Osteoblast (primary cell): ENCODE data around the gene SLC12A1. TPM values are rescaled to one million over a fixed set of nuclear protein-coding genes. Genes with fewer than 3 reads are reported as not detected.

Experiments used
- DNase-seq: peaks from one replicate; pipeline ENCODE4 v3.0.0; 2011; ENCODE audit warnings: low spot score, mixed read lengths; ENCODE audit not compliant: insufficient read length; ENCODE audit errors: missing footprints
- H2AFZ ChIP-seq: 2 replicates; pipeline ENCODE4 v1.6.0; 2011; ENCODE audit warnings: mild to moderate bottlenecking, low read length
- H3K27ac ChIP-seq: 2 replicates; pipeline ENCODE4 v1.5.1; 2011; ENCODE audit warnings: mild to moderate bottlenecking, low read depth, low read length, moderate library complexity
- H3K27me3 ChIP-seq: 2 replicates; pipeline ENCODE4 v1.6.0; 2012; ENCODE audit warnings: mild to moderate bottlenecking, control low read depth, inconsistent platforms, low read length, moderate library complexity; ENCODE audit not compliant: insufficient read depth
- H3K36me3 ChIP-seq: 2 replicates; pipeline ENCODE4 v1.5.1; 2011; ENCODE audit warnings: mild to moderate bottlenecking, low read length, control low read depth, moderate library complexity; ENCODE audit not compliant: insufficient read depth
- H3K4me1 ChIP-seq: 2 replicates; pipeline ENCODE4 v1.5.1; 2011; ENCODE audit warnings: mild to moderate bottlenecking, low read length, control low read depth, moderate library complexity; ENCODE audit not compliant: insufficient read depth
- H3K4me2 ChIP-seq: 2 replicates; pipeline ENCODE4 v1.6.0; 2011; ENCODE audit warnings: mild to moderate bottlenecking, low read length; ENCODE audit not compliant: insufficient read depth
- H3K4me3 ChIP-seq: fragments of 200-600 bp; sonication (generic); 3 replicates; pipeline ENCODE4 v1.5.1; 2012; ENCODE audit warnings: mild to moderate bottlenecking, low read length, inconsistent platforms; ENCODE audit not compliant: insufficient read depth
- H3K79me2 ChIP-seq: 2 replicates; pipeline ENCODE4 v1.6.0; 2012; ENCODE audit warnings: mild to moderate bottlenecking, low read length, control low read depth, inconsistent platforms; ENCODE audit not compliant: insufficient read depth
- H3K9me3 ChIP-seq: 2 replicates; pipeline ENCODE4 v1.5.1; 2011; ENCODE audit warnings: low read depth, low read length, control low read depth
- H4K20me1 ChIP-seq: 2 replicates; pipeline ENCODE4 v1.6.0; 2012; ENCODE audit warnings: mild to moderate bottlenecking, low read length, control low read depth; ENCODE audit not compliant: insufficient read depth
- CTCF ChIP-seq: IDR thresholded peaks from 2 replicates; pipeline ENCODE4 v1.5.1; 2011; ENCODE audit warnings: mild to moderate bottlenecking, low read depth, low read length, moderate library complexity; ENCODE audit errors: extremely low read depth
- total RNA-seq: library from RNA; depleted of rRNA; stranded (reverse); fragments of >200 nt; gene quantifications from 2 replicates; pipeline ENCODE4 v1.2.3, GENCODE V29; 2012

SLC12A1 gene
- total RNA-seq, 1 donor = not detected

- no peaks in the 10 kb centered on the region for H3K79me2 ChIP-seq
- no peaks in the 10 kb centered on the region for H3K27me3 ChIP-seq
- no peak for TF ChIP-seq CTCF
Measured at GRCh38 chr15:48244921-48245320, 38.8 kb downstream of the SLC12A1 start.

DNA sequence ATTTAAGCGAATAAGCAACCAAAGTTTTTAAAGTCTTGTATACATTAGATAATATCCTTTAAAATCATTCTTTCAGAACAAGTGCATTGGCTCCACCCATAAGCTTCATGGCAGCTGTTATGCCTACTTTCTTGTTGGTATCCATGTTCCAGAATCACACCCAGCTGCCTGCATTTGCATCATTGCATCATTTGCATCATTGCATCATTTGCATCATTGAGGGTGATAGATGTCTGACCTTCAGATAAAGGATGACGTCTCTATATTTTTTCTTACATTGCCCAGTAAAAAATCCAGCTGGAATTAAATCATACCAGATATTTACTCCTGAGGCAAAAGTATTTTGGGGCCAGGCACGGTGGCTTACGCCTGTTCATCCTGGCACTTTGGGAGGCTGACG lies 42.3 kb downstream of the SLC12A1 start:
- Histone ChIP-seq H3K4me1 (no peaks in the 10 kb centered on the region), H3K9me3 (no peaks in the 10 kb centered on the region), H2AFZ (no peak overlapping the region), H3K4me2 (no peak overlapping the region), H3K27ac (no peak overlapping the region), H3K79me2 (no peaks in the 10 kb centered on the region), H3K4me3 (no peak overlapping the region), H3K27me3 (no peaks in the 10 kb centered on the region), H4K20me1 (no peaks in the 10 kb centered on the region), H3K36me3 (no peaks in the 10 kb centered on the region)
- DNase-seq = no peak
- no peak for TF ChIP-seq CTCF

More at GRCh38 chr15:48244921-48245320, 38.8 kb downstream of the SLC12A1 start:
- no peaks in the 10 kb centered on the region for H3K4me1 ChIP-seq
- no peak overlapping the region for H2AFZ ChIP-seq
- no peak overlapping the region for H3K4me2 ChIP-seq
- H4K20me1 ChIP-seq = no peaks in the 10 kb centered on the region
- no peak overlapping the region for H3K4me3 ChIP-seq
- no peak for DNase-seq
- H3K27ac ChIP-seq = no peak overlapping the region
- no peaks in the 10 kb centered on the region for H3K36me3 ChIP-seq
- H3K9me3 ChIP-seq = no peaks in the 10 kb centered on the region

GRCh38 chr15:48250640-48251076 lies 44.6 kb downstream of the SLC12A1 start:
- H3K4me3 ChIP-seq = no peak overlapping the region
- H3K4me1 ChIP-seq = no peaks in the 10 kb centered on the region
- peak; percentile 71 for DNase-seq
- no peaks in the 10 kb centered on the region for H4K20me1 ChIP-seq
- no peak overlapping the region for H3K4me2 ChIP-seq
- no peaks in the 10 kb centered on the region for H3K79me2 ChIP-seq
- no peaks in the 10 kb centered on the region for H3K27me3 ChIP-seq
- peak; percentile 67 for TF ChIP-seq CTCF
- H3K9me3 ChIP-seq = no peaks in the 10 kb centered on the region
- H2AFZ ChIP-seq = no peak overlapping the region
- no peaks in the 10 kb centered on the region for H3K36me3 ChIP-seq
- H3K27ac ChIP-seq = no peak overlapping the region

- no peak for TF ChIP-seq CTCF
- Histone ChIP-seq H4K20me1 (no peaks in the 10 kb centered on the region), H3K4me1 (no peaks in the 10 kb centered on the region)
Measured at GRCh38 chr15:48253172-48253571, 47.1 kb downstream of the SLC12A1 start.

More at GRCh38 chr15:48253172-48253571, 47.1 kb downstream of the SLC12A1 start:
- Histone ChIP-seq H3K4me2 (no peak overlapping the region), H3K36me3 (no peaks in the 10 kb centered on the region), H3K4me3 (no peak overlapping the region), H2AFZ (no peak overlapping the region), H3K9me3 (no peaks in the 10 kb centered on the region), H3K27me3 (no peaks in the 10 kb centered on the region), H3K79me2 (no peaks in the 10 kb centered on the region), H3K27ac (no peak overlapping the region)
- no peak for DNase-seq
